ENCODE results near the gene PPP1R1C.

- TF ChIP-seq CTCF (IDR thresholded peaks at IDR 0.05) (no peak), POLR2A (IDR thresholded peaks at IDR 0.05) (no peak)
Observed at GRCh38 chr2:181985632-181986205, at the start of gene PPP1R1C.
